H1 (cell line): ENCODE results near the gene NDUFB2. TPM values are rescaled to one million over a fixed set of nuclear protein-coding genes. Genes with fewer than 3 reads are reported as not detected.

ENCODE experiments used
- ASH2L ChIP-seq: fragments of 200-600, 300-600 bp; sonication (generic); IDR thresholded peaks from one replicate; pipeline ENCODE4 v1.7.1; 2017; ENCODE audit warnings: low read length
- ATF2 ChIP-seq: IDR thresholded peaks from 2 replicates; pipeline ENCODE4 v1.6.1; 2012; ENCODE audit warnings: low read length, inconsistent platforms
- BRCA1 ChIP-seq: IDR thresholded peaks from 2 replicates; pipeline ENCODE4 v1.6.1; 2012; ENCODE audit warnings: low read depth, low read length, improper control_type of control experiment
- CEBPB ChIP-seq: IDR thresholded peaks from 2 replicates; pipeline ENCODE4 v1.6.1; 2012; ENCODE audit warnings: low read depth, low read length
- EGR1 ChIP-seq: IDR thresholded peaks from 2 replicates; pipeline ENCODE4 v1.6.1; 2011; ENCODE audit warnings: low read depth, low read length, borderline replicate concordance
- HDAC6 ChIP-seq: IDR thresholded peaks from one replicate; pipeline ENCODE4 v1.7.1; 2012; ENCODE audit warnings: low read depth, mild to moderate bottlenecking, inconsistent platforms, low read length, moderate library complexity
- JUN ChIP-seq: IDR thresholded peaks from 2 replicates; pipeline ENCODE4 v1.6.1; 2011; ENCODE audit warnings: low read depth, mild to moderate bottlenecking, improper control_type of control experiment, low read length
- KDM5A ChIP-seq: fragments of 200-600 bp; IDR thresholded peaks from 2 replicates; pipeline ENCODE4 v1.7.1; 2012; ENCODE audit warnings: mild to moderate bottlenecking, low read length, inconsistent platforms, mixed read lengths
- MAX ChIP-seq: IDR thresholded peaks from 2 replicates; pipeline ENCODE4 v1.6.1; 2012; ENCODE audit warnings: inconsistent platforms
- NANOG ChIP-seq: IDR thresholded peaks from 2 replicates; pipeline ENCODE4 v1.6.1; 2011; ENCODE audit warnings: low read length, low read depth, mild to moderate bottlenecking, inconsistent platforms; ENCODE audit not compliant: insufficient read depth, poor library complexity, severe bottlenecking
- POLR2AphosphoS5 ChIP-seq: IDR thresholded peaks from 2 replicates; pipeline ENCODE4 v1.6.1; 2011; ENCODE audit warnings: low read depth, low read length
- RAD21 ChIP-seq, 2 experiments: IDR thresholded peaks in 1 of 2; conservative IDR thresholded peaks in 1 of 2; 2 replicates each; pipeline ENCODE4 v1.6.1; 2011; ENCODE audit warnings: low read depth in 2 of 2, low read length in 2 of 2, improper control_type of control experiment in 1 of 2, inconsistent platforms in 1 of 2, mild to moderate bottlenecking in 1 of 2, moderate library complexity in 1 of 2
- RNF2 ChIP-seq: fragments of 200-900, 300-1000 bp; sonication (generic); IDR thresholded peaks from 2 replicates; pipeline ENCODE4 v1.7.1; 2016; ENCODE audit warnings: borderline replicate concordance, low read depth, mild to moderate bottlenecking, antibody characterized with exemption, low read length; ENCODE audit not compliant: poor library complexity, severe bottlenecking; ENCODE audit errors: missing control alignments
- RXRA ChIP-seq: IDR thresholded peaks from 2 replicates; pipeline ENCODE4 v1.6.1; 2011; ENCODE audit warnings: low read depth, mild to moderate bottlenecking, low read length, moderate library complexity; ENCODE audit not compliant: insufficient read depth
- SIX5 ChIP-seq: IDR thresholded peaks from 2 replicates; pipeline ENCODE4 v1.6.1; 2011; ENCODE audit warnings: mild to moderate bottlenecking, low read depth, low read length
- SP1 ChIP-seq: IDR thresholded peaks from 2 replicates; pipeline ENCODE4 v1.6.1; 2011; ENCODE audit warnings: low read depth, low read length
- TAF1 ChIP-seq: IDR thresholded peaks from 2 replicates; pipeline ENCODE4 v1.6.1; 2011; ENCODE audit warnings: mild to moderate bottlenecking, low read depth, low read length
- TAF7 ChIP-seq: optimal IDR thresholded peaks from 2 replicates; pipeline ENCODE3; 2011; ENCODE audit warnings: low read depth, mild to moderate bottlenecking, inconsistent platforms, low read length, moderate library complexity, borderline replicate concordance
- TBP ChIP-seq: IDR thresholded peaks from 2 replicates; pipeline ENCODE4 v1.6.1; 2011; ENCODE audit warnings: low read depth, low read length, improper control_type of control experiment
- TCF12 ChIP-seq: IDR thresholded peaks from 2 replicates; pipeline ENCODE4 v1.6.1; 2011; ENCODE audit warnings: low read depth, mild to moderate bottlenecking, low read length
- TEAD4 ChIP-seq: IDR thresholded peaks from 2 replicates; pipeline ENCODE4 v1.6.1; 2012; ENCODE audit warnings: low read depth, low read length, inconsistent platforms, mixed read lengths
- YY1 ChIP-seq: IDR thresholded peaks from 2 replicates; pipeline ENCODE4 v1.6.1; 2011; ENCODE audit warnings: low read depth, mild to moderate bottlenecking, low read length
- ZNF274 ChIP-seq: IDR thresholded peaks from 2 replicates; pipeline ENCODE4 v1.7.0; 2012; ENCODE audit warnings: low read length, borderline replicate concordance; ENCODE audit errors: extremely low read depth
- polyA plus RNA-seq, 7 experiments: library from polyadenylated mRNA; depleted of rRNA in 3 of 7; stranded (reverse) in 5 of 7; unstranded in 2 of 7; fragments of >200 nt in 5 of 7; fragments of 200-250 nt in 2 of 7; gene quantifications; 1 replicate in 5 of 7; 2 replicates in 1 of 7; 4 replicates in 1 of 7; pipeline versions ENCODE4 v1.2.1 to v1.2.3, GENCODE V29; 2011 to 2013; ENCODE audit warnings: missing spikeins in 2 of 7, mixed read lengths in 2 of 7
- total RNA-seq: library from RNA; stranded (reverse); fragmentation: NEBNext Ultra II Directional; extraction: Animal tissue kit (Norgen Biotek cat#: 25700); gene quantifications from 2 replicates; pipeline ENCODE4 v1.2.1, GENCODE V29; 2021

The NDUFB2 gene
- total and polyA plus RNA-seq, 2 of the 8 experiments (the other 6 are each of a cell fraction or from before 2014, with no cell fraction given) = 168 to 881 TPM

- TF ChIP-seq EGR1 (no peak), ZNF274 (no peak), YY1 (peak; percentile 82), RXRA (no peak), CEBPB (no peak), RNF2 (no peak), NANOG (no peak), BRCA1 (no peak), SIX5 (no peak), HDAC6 (no peak), TCF12 (no peak), MAX (peak; percentile 32; the same call in 1 of the 2 replicates), ASH2L (no peak), JUN (no peak), RAD21 (IDR thresholded peaks at IDR 0.05 in 1 of 2, conservative IDR thresholded peaks at IDR 0.05 in 1 of 2; ENCODE audit: low read depth in 2 of 2, low read length in 2 of 2) (peak; percentile 43 to 63), KDM5A (no peak), TAF7 (no peak), POLR2AphosphoS5 (no peak), SP1 (no peak), ATF2 (no peak), TAF1 (no peak), TBP (0 out of 2 replicates have a peak, but pooled peaks have one; percentile 39), TEAD4 (no peak)
Observed at GRCh38 chr7:140646931-140647647, 49.4 kb upstream of the NDUFB2 start (continued).
